NB4 (cell line): ENCODE measurements around the gene NHLRC4.
A peak's percentile ranks its signal among the peaks of the same experiment; 100 is the strongest.

Experiments used
- DNase-seq: peaks from one replicate; pipeline ENCODE4 v3.0.0; 2010; ENCODE audit warnings: low read depth
- H3K4me3 ChIP-seq: one replicate; pipeline ENCODE4 v1.5.1; 2011; ENCODE audit warnings: mild to moderate bottlenecking, low read depth, low read length, moderate library complexity
- CTCF ChIP-seq: IDR thresholded peaks from one replicate; pipeline ENCODE4 v1.5.1; 2012; ENCODE audit warnings: low read depth, low read length
- MAX ChIP-seq: IDR thresholded peaks from 2 replicates; pipeline ENCODE4 v1.6.1; 2011; ENCODE audit warnings: low read depth, low read length
- MYC ChIP-seq: IDR thresholded peaks from 2 replicates; pipeline ENCODE4 v1.6.1; 2011; ENCODE audit warnings: low read depth, low read length
- POLR2A ChIP-seq: IDR thresholded peaks from 2 replicates; pipeline ENCODE4 v1.6.1; 2011; ENCODE audit warnings: mild to moderate bottlenecking; ENCODE audit not compliant: insufficient read length; ENCODE audit errors: extremely low read depth

Gene NHLRC4

GRCh38 chr16:564690-565418, 2.0 kb upstream of the NHLRC4 start:
- H3K4me3 ChIP-seq: no peak overlapping the region
- DNase-seq: no peak
- TF ChIP-seq MYC (no peak), POLR2A (no peak), MAX (no peak), CTCF (no peak)

GRCh38 chr16:565419-566330, 1.1 kb upstream of the NHLRC4 start:
- peak; percentile 30 for DNase-seq
- TF ChIP-seq MYC (no peak), POLR2A (no peak), CTCF (no peak), MAX (no peak)
- H3K4me3 ChIP-seq: no peak overlapping the region

GRCh38 chr16:567373-568256, 810 bp downstream of the NHLRC4 start:
- DNase-seq: no peak
- no peak overlapping the region for H3K4me3 ChIP-seq
- TF ChIP-seq POLR2A: no peak
- TF ChIP-seq MAX: no peak
- TF ChIP-seq MYC: no peak
- TF ChIP-seq CTCF: no peak

- H3K4me3 ChIP-seq: no peak overlapping the region
- no peak for TF ChIP-seq CTCF
- no peak for TF ChIP-seq POLR2A
- no peak for TF ChIP-seq MYC
- no peak for TF ChIP-seq MAX
- no peak for DNase-seq
These were observed 1.8 kb downstream of the NHLRC4 start for GRCh38 chr16:568401-569258.
